HPDE6-E6E7 (cell line): ENCODE measurements around the gene RMI2.
A peak's percentile ranks its signal among the peaks of the same experiment; 100 is the strongest.

Source experiments
- DNase-seq: peaks from one replicate; pipeline ENCODE4 v3.0.0; 2011; ENCODE audit warnings: missing footprints; ENCODE audit errors: extremely low spot score

RMI2 gene

DNA sequence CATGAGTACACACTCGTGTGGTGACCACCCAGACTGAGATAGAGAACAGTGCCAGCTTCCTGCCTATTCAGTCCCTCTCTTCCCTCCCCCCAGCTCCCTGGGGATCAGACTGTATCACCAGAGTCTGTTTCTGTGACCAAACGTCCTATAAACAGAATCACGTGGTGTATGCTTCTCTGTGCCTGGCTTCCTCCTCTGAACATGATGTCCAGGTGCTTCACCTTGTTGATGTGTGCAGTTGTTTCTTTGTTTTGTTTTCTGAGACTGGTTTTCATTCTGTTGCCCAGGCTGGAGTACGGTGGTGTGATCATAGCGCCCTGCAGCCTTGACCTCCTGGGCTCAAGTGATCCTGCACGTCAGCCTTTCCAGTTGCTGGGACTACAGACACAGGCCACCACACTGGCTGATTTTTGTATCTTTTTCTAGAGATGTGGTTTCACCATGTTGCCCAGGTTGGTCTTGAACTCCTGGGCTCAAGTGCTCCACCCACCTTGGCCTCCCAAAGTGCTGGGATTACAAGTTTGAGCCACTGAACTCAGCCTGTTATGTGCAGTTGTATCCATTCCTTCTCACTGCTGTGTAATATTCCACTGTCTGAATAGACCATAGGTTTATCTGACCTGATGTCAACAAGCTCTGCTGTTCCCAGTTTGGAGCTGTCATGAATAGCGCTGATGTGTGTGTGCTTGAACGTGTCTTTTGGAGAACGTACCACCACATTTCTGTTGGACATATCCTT is 35.2 kb upstream of the RMI2 start:
- no peak for DNase-seq

DNA sequence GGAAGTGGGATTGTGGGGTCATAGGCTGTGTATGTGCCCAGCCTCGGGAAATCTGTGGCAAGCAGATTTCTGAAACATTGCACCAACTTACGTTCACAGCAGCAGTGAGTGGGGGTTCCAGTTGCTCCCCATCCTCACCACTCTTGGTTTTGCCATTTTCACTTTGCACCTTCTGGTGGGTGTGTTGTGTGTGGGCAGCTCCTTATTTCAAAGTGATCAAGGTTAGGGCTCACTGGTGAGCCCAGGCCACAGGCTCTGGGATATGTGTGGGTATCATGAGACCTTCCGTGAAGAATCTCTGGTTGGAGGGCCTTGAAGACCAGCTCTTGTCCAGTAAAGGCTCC is 34.7 kb upstream of the RMI2 start:
- no peak for DNase-seq

DNA sequence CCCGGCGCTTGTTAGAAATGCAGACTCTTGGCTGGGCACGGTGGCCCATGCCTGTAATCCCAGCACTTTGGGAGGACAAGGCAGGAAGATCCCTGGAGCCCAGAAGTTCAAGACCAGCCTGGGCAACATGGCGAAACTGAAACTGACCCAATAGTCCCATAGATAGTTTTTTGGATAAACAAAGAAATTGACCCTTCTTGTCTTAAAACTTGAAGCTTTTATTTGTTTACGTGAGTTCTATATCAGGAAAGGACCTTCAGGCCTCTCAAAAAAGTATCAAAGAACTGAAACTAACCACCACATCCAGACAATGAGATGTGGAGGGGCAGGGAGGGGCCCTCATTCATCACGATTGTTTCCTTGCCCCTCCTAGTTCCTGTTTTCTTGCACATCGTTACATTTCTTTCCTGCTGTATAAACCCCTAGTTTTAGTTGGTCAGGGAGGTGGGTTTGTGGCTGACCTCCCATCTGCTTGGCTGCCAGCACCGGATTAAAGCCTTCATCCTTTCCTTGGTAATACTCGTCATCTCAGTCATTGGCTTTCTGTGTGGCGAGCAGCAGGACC is 34.2 kb upstream of the RMI2 start:
- DNase-seq: no peak

DNA sequence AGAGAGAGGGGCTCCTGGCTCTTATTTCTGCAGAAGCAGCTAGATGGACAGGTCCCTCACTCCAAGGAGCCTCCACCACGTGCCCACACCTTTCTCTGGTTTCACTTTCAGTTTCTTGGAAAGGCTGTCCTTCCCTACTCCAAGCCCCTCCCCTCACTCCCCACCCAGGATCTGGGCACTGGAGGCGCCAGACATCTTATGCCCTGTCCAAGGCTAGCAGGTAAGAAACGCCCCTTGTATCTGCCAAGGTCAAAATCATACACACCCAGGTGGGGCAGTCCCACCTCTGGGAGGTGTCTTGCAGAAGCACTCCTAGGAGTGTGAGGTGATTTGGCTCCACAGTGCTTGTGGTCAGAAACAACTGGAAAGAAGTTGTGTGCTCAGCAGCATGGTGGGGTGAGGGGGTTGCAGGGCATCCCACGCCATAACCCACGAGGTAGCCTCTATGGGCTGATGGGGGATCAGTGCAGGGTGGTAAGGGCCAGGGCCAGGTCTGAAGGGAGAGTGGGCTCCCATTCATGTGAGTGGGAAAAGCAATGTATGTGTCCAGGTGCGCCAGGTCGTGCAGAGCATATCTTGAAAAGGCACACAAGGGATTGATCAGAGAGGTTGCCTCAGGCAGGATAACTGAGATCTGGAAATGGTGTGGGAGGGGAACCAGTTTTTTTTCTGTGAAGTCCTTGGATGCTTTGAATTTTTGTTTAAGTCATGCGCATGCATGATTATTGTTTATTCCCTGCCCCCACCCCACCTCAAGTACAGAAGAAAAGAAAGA is 32.4 kb upstream of the RMI2 start:
- DNase-seq: peak; percentile 78

DNA sequence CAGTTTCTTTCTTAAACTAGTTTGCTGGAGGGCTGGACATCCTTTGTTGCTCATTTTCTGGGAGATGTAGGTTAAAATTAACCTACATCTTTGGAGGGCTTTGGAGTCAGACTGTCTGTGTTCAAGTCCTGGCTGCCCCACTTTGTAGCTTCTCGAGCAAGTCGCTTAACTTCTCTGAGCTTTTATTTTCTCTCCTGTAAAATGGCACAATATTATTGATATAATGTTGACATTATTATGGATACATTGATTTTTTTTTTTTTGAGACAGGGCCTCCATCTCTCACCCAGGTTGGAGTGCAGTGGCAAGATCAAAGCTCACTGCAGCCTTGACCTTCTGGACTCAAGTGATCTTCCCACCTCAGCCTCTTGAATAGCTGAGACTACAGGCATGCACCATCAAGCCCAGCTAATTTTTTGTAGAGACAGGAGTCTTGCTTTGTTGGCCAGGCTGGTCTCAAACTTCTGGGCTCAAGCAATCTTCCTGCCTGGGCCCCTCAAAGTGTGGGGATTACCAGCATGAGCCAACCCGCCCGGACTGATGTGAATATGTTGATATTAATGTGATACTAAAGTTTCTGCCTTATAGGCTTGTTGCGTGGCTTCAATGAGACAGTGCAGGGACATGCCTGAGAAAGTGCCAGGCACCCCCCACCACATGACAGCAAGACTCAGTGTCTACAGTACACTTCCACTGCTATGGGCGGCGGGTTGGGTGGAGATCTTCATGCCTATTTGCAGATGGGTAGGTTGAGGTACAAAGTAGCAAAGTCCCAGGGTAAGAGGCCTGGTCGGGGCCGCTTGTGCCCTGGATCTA is 31.6 kb upstream of the RMI2 start:
- no peak for DNase-seq

DNA sequence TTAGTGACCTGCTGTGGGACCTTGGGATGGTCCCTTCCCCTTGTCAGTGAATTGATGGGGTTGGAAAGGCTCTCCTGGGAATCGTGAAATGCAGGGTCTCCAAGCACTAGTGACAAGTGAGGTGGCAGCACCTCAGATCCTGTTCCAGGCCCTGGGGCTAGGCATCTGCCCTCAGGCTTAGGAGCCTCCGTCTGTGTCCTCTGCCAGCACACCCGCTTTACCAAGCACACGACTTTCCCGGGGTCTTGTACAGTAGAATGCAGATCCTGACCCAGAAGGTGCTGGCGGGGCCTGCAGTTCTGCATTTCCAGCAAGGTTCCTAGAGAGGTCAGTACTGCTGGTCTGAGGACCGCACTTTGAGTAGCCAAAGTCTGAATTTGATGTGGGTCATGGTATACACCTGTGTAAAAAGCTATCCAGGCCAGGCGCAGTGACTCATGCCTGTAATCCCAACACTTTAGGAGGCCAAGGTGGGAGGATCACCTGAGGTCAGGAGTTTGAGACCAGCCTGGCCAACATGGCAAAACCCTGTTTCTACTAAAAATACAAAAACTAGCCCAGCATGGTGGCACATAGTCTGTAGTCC is 30.9 kb upstream of the RMI2 start:
- DNase-seq: no peak

DNA sequence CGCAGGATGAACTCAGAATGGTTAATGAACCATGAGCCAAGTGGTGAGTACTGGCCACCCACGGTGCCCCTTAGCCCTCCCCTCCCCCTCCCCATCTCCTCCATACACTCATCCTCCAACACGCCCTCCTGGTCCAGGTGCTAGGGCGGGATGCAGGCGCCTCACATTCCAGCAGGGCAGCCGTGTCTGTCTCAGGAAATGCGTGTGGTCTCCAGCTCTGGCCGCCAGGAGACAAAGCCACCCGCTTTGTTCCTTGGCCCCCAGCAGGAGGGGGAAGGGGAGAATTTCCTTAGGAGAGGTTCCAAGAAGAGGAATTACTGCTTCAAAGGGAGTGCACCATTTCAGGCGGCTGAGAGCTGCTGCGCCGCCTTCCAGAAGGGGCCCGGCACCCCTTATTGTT is 29.7 kb upstream of the RMI2 start:
- DNase-seq: no peak

DNA sequence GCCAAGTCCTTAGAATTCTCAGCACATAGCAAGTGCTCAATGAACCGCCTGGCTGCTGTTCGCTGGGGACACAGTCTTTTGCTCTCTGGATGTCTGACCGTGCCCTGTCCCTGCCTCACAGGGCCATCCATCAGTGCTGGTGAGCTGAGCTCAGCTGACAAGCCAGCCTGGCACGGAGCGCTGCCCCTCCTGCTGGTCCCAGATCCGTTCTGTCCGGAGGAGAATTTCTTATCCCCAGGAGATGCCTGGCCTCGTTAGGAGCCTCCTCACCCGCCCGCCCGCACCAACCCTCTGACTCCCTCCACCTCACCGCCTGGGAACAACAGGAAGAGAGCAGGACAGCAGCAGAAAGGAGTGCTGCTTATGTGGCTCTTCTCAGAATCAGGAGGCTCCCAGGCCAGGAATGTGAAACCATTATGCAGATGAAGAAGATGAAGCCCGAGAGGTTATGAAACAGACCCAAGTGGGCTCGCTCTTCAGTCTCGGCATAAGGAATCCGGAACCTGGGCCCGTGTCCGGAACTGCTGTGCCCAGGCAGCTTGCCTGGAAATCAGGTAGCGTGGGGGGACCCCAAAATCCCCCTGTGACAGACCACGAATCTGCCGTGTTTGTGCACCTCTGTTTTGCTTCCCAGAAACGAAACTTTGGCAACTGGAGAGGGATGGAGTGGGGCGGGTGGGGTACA is 28.8 kb upstream of the RMI2 start:
- DNase-seq: no peak

DNA sequence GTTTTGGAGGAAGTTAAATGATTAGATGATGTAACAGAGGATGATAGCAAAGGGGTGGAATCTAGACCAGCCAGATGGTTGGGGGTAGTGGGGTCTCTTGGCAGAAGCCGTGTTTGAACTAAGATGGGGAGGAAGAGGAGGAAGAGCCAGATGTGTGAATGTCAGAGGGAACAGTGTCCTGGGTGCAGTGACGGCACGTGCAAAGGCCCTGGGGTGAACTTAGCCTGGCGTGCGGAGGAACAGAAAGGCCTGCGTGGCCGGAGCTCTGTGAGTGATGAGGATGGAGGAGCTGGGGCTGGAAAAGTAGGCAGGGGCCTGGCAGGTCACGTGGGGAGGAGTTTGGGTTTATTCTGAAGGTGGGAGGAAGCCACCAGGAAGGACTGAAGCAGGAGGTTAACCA is 26.4 kb upstream of the RMI2 start:
- DNase-seq: no peak

DNA sequence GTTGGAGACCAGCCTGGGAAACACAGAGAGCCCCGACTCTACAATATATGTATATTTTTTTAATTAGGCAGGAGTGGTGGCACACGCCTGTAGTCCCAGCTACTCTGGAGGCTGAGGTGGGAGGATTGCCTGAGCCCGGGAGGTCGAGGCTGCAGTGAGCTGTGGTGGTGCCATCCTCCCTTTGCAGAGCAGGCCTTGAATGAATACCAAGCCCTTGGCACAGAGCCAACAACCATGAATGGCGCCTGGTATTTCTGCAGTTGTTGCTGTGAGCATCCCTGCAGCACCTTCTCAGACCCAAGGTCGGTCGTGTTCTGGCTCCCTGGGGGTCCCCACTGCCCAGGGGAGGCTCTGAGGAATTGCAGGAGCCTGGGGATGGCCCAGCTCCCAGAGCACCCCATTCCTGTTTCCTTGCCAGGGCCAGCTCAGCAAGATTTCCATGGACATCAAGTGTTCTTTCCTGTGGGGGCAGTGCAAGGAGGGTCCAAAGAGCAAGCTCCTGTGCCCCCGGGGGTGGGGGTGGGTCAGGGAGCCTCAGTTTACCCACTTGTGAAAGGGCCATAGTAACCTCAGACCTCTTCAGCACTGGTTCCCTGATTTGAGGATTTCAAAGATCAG is 25.6 kb upstream of the RMI2 start:
- no peak for DNase-seq

DNA sequence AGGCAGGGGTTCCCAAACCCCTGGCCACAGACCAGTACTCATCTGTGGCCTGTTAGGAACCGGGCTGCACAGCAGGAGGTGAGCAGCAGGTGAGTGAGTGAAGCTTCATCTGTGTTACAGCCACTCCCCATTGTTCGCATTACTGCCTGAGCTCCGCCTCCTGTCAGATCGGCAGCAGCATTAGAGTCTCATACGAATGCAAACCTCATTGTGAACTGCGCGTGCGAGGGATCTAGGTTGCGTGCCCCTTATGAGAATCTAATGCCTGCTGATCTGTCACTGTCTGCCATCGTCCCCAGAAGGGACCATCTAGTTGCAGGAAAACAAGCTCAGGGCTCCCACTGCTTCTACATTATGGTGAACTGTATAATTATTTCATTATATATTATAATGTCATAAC is 25.1 kb upstream of the RMI2 start:
- no peak for DNase-seq

DNA sequence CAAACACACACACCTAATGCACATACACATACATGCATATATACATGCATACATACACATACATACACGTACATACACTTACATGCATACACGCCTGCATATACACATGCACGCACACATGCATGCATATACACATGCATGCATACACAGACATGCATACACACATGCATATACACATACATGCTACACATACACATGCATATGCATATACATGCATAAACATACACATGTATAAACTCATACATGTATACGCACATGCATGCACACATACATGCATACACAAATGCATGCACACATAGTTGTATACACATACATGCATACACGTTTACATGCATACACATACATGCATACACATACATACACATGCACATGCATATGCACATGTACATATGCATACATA is 23.6 kb upstream of the RMI2 start:
- DNase-seq: no peak

DNA sequence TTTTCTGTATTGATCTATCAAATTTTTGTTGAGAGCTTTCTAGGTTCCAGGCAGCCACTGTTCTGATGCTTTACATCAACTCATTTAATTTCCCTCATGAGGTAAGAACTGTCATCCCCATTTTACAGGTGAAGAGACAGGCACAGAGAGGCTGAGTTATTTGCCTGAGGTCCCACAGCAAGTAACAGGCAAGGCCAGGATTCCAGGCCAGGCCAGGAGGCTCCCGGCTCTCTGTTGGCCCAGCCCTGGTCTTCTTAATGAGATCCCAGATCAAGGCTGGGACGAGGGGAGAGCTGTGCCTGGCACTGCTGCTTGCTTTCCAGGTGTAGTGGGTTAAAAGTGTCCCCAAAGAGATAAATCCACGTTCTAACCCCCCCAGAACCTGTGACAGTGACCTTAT is 22.4 kb upstream of the RMI2 start:
- no peak for DNase-seq

DNA sequence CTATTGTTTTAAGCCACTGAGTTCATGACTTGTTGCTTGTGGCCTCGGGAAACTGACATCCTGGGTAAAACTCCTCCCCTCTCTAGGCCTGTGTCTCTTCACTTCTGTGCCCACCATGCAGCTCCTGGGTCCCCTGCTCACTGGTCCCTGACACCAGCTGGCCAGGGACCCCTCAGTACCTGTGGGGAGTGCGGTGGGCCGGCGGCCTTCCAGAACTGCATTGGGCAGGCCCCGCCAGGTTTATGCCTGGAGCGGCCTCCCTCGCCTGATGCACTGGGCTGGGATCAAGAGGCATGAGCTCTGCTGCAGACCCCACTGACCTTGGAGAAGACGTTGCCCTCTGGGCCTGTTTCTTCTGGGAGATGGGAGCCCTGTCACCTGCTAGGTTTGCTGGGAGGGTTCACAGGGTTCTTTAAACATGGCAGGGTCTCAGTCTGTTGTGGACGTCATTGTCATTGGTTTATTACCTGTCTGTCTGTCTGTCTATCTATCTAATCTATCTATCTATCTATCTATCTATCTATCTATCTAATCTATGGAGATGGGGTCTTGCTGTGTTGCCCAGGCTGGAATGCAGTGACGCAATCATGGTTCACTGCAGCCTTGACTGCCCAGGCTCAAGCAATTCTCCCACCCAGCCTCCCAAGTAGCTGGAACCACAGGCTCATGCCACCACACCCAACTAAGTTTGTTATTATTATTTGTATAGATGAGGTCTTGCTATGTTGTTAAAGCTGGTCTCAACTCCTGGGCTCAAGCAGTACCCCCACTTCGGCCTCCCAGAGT is 21.5 kb upstream of the RMI2 start:
- DNase-seq: no peak

DNA sequence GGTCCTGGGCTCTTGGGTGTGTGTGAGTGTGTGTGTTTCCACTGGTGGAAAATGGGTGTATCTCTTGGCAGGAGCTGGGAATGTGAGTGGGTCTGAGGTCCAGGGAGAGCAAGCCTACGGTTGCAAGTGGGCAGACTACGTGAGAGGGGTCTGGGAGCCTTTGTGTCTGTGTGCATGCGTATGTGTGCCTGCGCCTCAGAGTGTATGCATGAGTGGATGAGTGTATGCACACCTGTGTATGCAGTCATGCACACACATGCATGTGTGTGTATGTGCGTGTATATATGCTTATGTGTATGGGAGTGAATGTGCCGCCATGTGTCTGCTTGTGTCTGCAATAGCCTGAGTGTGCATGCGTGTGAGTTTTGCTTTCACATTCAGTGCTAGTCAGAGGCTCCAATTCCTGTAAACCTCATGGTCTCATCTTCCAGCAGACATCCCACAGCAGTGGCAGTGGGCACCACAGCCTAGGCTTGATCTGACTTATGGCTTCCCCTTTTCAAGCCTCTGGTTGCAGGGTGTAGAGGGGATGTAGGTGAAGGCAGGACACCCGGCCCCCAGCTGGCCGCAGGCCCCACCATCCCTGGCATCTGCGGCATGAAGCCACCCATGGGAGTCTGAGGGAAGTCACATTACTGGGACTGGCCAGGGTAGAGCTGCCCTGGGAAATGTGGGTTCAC is 19.7 kb upstream of the RMI2 start:
- no peak for DNase-seq

DNA sequence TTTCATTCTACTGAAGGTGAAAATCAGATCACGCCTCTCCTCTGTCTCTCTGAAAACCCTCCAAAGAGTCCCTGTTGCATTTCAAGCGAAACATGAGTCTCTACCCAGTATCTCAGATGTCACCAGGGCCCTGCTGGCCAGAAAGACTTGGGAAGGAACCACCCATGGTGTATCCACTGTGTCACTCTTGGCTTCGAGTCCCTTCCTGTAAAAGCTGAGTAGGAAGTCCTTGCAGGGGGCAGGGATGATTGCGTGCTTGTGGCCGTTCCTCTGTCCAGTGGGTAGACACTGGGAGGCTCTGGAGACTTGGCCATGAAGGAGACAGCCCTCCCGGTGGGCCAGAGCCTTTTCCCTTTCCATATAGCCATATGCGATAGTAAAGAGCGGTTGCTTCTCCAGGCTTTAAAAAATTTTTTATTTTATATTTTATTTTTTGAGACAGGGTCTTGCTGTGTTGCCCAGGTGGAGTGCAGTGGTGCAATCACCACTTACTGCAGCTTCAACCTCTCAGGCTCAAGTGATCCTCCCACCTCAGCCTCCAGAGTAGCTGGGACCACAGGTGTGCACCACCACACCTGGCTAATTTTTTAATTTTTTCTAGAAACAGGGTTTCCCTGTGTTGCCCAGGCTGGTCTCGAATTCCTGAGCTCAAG is 19.0 kb upstream of the RMI2 start:
- no peak for DNase-seq

DNA sequence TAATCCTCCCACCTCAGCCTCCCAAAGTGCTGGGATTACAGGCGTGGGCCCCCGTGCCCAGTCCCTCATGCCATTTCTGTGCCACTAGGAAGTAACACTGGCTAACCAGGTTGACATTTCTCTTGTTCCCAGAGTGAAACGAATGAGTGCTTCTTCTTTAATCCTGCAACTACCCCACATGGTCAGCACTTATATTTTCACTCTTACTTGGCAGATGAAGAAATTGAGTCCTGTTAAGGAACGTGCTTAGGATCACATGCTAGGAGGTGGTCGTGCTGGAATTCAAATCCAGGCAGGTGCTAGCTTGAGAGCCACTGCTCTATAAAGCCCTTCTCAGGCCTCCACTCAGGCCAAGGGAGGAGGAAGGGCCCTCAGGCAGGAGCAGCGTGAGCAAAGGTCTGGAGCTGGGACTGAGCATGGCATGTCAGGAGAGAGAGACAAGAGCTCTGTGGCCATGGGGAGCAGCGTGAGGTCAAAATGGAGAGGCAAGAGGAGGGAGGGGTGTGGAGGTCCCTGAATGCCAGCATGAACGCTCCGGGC is 18.5 kb upstream of the RMI2 start:
- no peak for DNase-seq

DNA sequence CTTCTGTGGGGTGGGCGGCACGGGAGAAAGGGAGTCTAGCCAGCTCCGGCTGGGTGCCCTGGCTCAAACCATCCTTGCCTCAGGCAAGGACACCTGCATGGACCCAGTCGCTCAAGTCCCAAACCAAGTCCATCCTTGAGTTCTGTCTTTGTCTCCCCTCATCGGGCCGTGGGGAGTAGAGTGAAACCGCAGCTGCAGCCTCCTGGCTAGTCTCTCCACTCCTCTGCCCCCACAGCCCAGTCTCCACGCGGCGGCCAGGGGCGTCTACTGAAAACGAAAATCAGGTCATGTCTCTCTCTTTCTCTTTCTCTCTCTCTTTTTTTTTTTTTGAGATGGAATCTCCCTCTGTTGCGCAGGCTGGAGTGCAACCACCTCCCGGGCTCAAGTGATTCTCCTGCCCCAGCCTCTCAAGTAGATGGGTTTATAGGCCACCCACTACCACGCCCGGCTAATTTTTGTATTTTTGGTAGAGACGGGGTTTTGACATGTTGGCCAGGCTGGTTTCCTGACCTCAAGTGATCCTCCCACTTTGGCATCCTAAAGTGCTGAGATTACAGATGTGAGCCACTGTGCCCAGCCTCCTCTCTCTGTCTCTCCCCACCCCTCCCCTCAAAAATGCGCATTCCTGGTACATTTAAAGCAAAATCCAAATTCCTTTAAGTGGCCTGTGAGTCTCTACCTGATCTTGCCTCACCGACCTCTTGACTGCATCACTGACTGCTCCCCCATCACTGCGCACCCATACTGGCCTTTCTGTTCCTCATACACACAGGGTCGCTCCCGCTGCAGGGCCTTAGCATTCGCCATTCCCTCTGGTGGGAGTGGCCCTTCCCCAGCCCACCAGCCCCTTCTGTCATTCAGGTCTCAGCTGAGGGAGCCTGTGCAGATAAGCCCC is 17.7 kb upstream of the RMI2 start:
- no peak for DNase-seq
